Liver (tissue), 3 donors: ENCODE measurements around the gene MTA3.

Source experiments
- ATF3 ChIP-seq: IDR thresholded peaks from 2 replicates; pipeline ENCODE4 v1.6.1; 2016; ENCODE audit warnings: antibody characterized with exemption
- CTCF ChIP-seq: fragments of 150-350 bp; IDR thresholded peaks from 2 replicates; pipeline ENCODE4 v1.5.1; 2017; ENCODE audit warnings: improper control_type of control experiment, low read depth, low read length; ENCODE audit not compliant: missing input control
- EGR1 ChIP-seq, 2 donors: IDR thresholded peaks; 2 replicates each; pipeline ENCODE4 v1.6.1; 2016 to 2018; ENCODE audit warnings: antibody characterized with exemption in 2 of 2, low read depth in 2 of 2
- FOXA1 ChIP-seq: IDR thresholded peaks from 2 replicates; pipeline ENCODE4 v1.6.1; 2016; ENCODE audit warnings: antibody characterized with exemption
- JUND ChIP-seq, 2 donors: IDR thresholded peaks; 2 replicates each; pipeline ENCODE4 v1.6.1; 2016; ENCODE audit warnings: antibody characterized with exemption in 2 of 2
- NR2F2 ChIP-seq: IDR thresholded peaks from 2 replicates; pipeline ENCODE4 v1.6.1; 2016; ENCODE audit warnings: antibody characterized with exemption
- RAD21 ChIP-seq, 2 donors: IDR thresholded peaks; 2 replicates each; pipeline ENCODE4 v1.6.1; 2016; ENCODE audit warnings: antibody characterized with exemption in 2 of 2, mild to moderate bottlenecking in 2 of 2
- SP1 ChIP-seq: IDR thresholded peaks from 2 replicates; pipeline ENCODE4 v1.6.1; 2018; ENCODE audit warnings: antibody characterized with exemption, mild to moderate bottlenecking
- TAF1 ChIP-seq: conservative IDR thresholded peaks from 2 replicates; pipeline ENCODE4 v1.6.1; 2016; ENCODE audit warnings: antibody characterized with exemption, mild to moderate bottlenecking
- YY1 ChIP-seq: IDR thresholded peaks from 2 replicates; pipeline ENCODE4 v1.6.1; 2016; ENCODE audit warnings: antibody characterized with exemption, mild to moderate bottlenecking
- TF ChIP-seq, protein P1 (sequence below): IDR thresholded peaks from 2 replicates; pipeline ENCODE4 v1.6.1; 2016; ENCODE audit warnings: antibody characterized with exemption, mild to moderate bottlenecking
- TF ChIP-seq, protein P2 (sequence below): IDR thresholded peaks from 2 replicates; pipeline ENCODE4 v1.6.1; 2016; ENCODE audit warnings: antibody characterized with exemption
- donor health status: healthy.
- donor health status: healthy.

DNA sequence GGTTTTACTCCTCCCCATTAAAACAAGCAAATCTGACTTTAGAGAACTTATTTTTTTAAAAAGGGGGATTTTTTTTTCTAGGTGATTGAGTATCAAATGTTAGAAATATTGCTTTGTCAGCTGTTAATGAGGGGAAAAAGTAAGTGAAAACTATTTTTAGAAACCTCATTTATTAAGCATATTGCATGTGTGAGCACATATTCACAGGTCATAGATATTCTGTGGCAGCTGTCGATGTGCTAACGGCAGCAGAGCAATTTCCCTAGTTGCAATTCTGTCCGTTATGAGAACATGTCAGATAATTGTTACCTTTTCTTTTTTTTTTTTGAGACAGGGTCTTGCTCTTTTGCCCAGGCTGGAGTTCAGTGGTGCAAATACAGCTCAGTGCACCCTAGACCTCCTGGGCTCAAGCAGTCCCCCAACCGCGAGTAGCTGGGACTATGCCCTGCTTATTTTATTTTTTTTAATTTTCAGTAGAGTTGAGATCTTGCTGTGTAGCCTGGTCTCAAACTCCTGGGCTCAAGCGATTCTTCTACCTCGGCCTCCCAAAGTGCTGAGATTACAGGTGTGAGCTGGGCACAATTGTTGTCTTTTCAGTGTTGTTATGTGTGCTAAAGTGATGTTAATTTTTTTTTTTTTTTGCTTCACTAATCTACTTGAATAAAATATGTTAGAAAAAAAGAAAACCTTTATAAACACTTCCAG is 69.8 kb downstream of the MTA3 start:
- TF ChIP-seq CTCF, result no peak
- TF ChIP-seq YY1, result no peak
- TF ChIP-seq EGR1 (IDR thresholded peaks at IDR 0.05; ENCODE audit: low read depth in 2 of 2), result no peak
- TF ChIP-seq, protein P1, sequence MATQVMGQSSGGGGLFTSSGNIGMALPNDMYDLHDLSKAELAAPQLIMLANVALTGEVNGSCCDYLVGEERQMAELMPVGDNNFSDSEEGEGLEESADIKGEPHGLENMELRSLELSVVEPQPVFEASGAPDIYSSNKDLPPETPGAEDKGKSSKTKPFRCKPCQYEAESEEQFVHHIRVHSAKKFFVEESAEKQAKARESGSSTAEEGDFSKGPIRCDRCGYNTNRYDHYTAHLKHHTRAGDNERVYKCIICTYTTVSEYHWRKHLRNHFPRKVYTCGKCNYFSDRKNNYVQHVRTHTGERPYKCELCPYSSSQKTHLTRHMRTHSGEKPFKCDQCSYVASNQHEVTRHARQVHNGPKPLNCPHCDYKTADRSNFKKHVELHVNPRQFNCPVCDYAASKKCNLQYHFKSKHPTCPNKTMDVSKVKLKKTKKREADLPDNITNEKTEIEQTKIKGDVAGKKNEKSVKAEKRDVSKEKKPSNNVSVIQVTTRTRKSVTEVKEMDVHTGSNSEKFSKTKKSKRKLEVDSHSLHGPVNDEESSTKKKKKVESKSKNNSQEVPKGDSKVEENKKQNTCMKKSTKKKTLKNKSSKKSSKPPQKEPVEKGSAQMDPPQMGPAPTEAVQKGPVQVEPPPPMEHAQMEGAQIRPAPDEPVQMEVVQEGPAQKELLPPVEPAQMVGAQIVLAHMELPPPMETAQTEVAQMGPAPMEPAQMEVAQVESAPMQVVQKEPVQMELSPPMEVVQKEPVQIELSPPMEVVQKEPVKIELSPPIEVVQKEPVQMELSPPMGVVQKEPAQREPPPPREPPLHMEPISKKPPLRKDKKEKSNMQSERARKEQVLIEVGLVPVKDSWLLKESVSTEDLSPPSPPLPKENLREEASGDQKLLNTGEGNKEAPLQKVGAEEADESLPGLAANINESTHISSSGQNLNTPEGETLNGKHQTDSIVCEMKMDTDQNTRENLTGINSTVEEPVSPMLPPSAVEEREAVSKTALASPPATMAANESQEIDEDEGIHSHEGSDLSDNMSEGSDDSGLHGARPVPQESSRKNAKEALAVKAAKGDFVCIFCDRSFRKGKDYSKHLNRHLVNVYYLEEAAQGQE, result no peak
- TF ChIP-seq, protein P2, sequence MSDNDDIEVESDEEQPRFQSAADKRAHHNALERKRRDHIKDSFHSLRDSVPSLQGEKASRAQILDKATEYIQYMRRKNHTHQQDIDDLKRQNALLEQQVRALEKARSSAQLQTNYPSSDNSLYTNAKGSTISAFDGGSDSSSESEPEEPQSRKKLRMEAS, result no peak
- TF ChIP-seq RAD21 (IDR thresholded peaks at IDR 0.05), result no peak
- no peak for TF ChIP-seq TAF1
- no peak for TF ChIP-seq SP1
- TF ChIP-seq NR2F2, result no peak
- no peak for TF ChIP-seq JUND (IDR thresholded peaks at IDR 0.05)
- TF ChIP-seq FOXA1, result no peak
- no peak for TF ChIP-seq ATF3
